ENCODE results near the gene CELF2.

GRCh38 chr10:11313463-11313862 is 295.8 kb downstream of the CELF2 start:
- TF ChIP-seq CTCF (IDR thresholded peaks at IDR 0.05) = no peak
- TF ChIP-seq POLR2AphosphoS5 (IDR thresholded peaks at IDR 0.05) = no peak
